Hematopoietic multipotent progenitor cell (in vitro differentiated cells): ENCODE measurements around the gene RAE1. TPM values are rescaled to one million over a fixed set of nuclear protein-coding genes. Genes with fewer than 3 reads are reported as not detected.

Experiments
- DNase-seq, 3 donors: peaks; one replicate each; pipeline ENCODE4 v3.0.0-alpha.2; 2011 to 2015; ENCODE audit warnings: low read depth in 2 of 3, low spot score in 2 of 3
- total RNA-seq: library from RNA; depleted of rRNA; stranded (reverse); fragments of >200 nt; gene quantifications from one replicate; pipeline ENCODE4 v1.2.3, GENCODE V29; 2012

RAE1 gene
- total RNA-seq, 1 donor = 22.4 TPM

DNA sequence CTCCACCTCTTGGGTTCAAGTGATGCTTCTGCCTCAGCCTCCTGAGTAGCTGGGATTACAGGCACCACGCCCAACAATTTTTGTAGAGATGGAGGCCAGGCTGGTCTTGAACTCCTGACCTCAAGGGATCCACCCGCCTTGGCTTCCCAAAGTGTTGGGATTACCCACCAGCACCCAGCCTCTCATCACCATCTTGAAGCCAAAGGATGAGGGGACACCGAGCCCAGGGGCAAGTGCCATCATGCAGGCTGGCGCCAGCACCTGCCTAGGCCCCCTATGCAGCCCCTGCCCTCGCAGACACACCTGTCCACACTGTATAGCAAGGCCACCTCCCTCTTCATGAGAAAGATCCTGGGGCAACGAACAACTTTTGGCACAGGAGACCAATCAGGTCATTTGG is 34.9 kb downstream of the RAE1 start:
- no peak for DNase-seq

DNA sequence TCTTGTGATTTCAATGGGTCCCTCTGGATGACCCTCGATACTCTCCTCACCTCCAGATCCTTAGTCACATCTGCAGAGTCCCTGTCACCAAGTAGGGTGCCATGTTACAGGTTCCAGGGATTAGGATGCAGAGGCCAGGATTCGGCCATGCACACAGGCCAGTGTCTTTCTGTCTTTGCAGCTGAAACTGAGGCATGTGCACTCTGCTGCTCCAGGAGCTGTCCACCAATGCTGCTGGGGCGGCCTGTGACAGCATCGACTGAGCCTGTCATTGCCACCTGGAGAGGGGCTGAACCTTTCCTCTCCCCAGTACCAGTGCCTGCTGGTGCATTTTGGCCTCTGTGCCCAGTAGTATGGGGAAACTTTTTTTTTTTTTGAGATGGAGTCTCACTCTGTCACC is 35.7 kb downstream of the RAE1 start:
- DNase-seq = no peak

DNA sequence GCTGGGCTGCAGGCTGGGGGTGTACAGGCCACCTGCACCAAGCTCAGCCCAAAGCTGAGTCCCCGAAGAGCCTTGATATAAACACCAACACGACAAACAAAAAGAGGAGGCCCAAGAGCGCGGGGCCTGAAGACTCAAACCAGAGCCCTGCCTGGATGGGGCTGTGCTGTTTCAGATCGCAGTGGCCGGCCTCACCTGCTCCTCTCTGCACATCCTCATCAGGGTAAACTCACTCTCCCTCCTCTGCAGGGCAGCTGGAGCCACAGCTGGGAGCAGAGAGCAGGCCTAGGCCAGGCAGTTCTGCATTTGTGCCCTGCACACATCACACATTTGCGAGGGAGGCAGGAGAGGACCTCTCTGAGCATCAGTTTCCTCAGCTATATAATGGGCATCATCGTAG is 36.4 kb downstream of the RAE1 start:
- DNase-seq = no peak

DNA sequence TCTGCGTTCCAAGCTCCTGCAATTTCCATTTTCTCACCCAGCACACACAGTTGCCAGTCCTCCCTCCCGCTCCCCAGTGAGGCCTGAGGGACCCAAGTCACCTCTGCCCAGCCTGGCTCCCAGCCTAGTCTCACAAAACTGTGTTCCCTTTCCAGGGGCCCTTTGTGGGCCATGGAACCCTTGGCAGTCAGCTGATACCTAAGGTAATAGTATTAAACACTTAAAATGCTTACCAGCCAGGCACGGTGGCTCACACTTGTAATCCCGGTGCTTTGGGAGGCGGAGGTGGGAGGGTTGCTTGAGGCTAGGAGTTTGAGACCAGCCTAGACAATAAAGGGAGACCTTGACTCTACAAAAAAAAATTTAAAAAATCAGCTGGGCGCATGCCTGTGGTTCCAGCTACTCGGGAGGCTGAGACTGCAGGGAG is 36.9 kb downstream of the RAE1 start:
- no peak for DNase-seq

DNA sequence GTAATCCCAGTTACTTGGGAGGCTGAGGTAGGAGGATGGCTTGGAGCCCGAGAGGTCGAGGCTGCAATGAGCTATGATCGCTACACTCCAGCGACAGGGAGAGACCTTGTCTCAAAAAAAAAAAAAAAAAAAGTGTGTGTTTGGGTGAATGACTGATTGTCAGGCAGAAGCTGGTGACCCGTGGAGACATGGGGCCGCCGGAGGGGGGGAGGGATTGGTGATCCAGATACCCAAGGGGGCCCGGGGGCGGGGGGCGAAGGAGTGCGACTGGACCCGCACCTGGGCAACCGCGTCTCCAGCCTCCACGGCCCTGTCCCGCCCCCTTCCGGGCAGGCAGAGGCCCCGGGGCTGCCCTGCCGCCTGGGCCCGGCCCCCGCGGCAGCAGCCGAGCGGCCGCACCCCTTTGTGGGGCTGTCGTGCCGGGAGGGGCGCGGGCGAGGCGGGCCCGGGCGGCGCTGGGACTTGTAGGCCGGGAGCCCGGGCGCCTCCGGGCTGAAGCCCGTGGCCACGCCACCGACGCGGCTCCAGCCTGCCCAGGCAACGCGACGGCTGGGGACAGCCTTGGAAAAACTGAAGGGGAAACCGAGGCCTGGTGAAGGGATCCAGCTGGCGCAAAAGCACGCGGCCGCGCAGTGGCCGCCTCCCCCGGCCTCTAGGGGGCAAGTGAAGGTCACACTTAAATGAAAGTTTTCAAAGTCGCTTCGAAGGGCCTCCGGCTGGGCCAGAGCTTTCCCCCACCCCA is 38.1 kb downstream of the RAE1 start:
- peak in 2 of 3 donors; percentile 53 to 57 for DNase-seq

DNA sequence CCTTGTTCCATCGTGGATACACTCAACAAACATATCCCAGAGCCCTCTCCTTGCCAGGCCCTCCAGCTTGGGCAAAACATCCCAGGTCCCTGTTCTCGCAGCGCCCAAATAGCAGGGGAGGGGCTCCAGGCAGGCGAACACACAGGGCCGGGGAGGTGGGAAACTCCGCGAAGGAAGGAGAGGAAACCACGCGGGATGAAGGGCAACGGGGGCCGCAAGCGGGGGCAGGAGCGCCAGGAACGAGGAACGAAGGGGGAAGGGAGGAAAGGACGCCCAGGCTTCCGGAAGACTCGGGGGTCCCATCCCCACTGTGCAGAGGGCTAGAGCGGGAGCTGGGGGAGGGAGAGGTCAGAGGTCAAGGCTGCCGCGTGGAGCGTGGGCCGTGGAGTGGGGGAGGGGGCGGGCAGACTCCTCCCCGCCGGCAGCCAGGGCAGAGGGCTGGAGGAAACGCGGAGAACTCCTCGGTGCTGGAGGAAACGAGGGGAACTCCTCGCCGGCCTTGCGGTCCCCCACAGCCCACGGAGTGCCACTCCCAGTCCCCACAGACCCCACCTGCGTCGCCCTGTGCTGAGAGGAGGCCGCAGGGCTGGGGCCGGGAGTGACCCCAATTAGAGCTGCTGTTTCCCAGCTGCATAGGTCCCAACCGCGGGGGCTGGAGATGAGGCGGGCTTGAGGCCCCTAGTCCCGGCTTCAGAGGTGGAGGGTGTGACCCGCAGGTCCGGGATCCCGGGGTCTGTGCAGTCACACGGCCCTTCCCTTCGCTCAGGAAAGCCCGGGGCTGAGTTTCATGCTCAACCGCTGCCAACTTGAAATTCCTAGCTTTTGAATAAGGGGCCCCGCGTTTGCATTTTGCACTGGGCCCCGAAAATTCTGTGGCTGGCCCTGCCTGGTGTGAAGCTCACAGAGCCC is 38.9 kb downstream of the RAE1 start:
- DNase-seq = peak in 2 of 3 donors; percentile 51 to 67

DNA sequence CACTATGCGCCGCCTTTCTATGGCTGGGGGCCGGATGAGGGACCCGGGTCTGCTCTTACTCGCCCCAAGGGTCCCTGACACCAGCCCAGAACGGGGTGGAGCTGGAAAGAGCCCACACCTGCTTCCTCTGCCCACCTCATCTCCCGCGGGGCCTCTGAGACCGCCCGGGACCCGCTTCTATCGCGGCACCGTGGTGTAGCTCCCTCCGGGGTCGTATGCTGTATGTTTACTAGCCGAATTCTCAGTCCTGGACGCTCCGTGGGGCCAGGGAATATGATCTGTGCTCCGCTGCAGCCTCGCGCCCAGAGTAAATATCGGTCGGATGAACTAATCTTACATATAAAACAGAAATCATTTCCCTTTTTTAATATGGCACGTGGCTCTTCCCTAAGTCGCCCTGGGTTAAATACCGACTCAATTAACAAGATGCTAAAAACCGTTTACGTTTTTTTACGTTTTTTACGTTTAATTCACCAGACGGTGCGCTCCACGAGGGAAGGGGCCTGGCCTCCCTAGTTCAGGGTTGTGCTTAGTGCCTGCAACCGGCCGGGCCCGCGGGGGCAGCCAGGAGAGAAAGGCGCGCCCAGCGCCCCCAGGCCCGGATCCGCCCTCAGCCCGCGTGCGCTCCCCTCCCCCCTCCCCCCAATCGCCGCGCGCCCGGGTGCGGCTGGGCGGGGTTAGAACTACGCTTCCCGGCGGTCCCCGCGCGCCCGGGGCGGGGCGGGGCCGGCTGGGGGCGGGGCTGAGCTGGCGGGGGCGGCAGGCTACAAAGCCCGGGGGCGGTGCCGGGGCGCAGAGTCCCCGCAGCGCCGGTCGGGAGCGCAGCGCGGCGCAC is 39.8 kb downstream of the RAE1 start, which contains the start of gene RBM38:
Gene RBM38 (plus strand): TSS at position 793 of the 835 bp plus-strand sequence. CDS start 186 bp downstream, outside the sequence.
- DNase-seq = peak; percentile 56 to 68 (median 59)

DNA sequence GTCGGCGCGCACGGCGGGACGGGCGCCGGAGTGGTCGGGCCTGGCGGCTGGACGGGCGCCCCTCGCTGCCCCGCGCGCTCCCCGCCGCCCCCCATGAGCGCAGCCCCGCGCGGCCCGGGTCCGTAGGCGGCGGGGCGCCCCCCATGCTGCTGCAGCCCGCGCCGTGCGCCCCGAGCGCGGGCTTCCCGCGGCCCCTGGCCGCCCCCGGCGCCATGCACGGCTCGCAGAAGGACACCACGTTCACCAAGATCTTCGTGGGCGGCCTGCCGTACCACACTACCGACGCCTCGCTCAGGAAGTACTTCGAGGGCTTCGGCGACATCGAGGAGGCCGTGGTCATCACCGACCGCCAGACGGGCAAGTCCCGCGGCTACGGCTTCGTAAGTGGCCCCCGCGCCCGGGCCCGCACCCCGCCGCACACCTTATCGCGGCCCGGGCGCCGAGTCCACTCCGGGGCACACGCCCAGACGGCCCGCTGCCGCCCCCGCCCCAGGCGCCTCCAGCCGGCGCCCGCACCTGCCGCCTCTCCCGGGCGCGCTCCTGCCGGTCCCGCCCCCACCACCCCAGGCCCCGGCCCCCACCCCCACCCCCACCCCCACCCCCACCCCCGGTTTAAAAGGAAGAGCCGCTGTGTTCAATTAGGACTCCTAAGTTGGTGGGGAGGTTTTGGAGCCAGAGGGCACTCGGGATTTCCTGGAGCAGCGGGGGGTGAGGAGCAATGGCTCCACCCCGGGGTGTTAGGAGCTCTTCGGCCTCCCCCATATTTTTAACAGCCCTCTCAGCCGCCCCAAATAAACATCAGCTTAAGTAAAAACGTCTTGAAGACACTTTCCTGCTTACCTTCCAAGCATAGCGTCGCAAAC is 40.6 kb downstream of the RAE1 start:
- no peak for DNase-seq

DNA sequence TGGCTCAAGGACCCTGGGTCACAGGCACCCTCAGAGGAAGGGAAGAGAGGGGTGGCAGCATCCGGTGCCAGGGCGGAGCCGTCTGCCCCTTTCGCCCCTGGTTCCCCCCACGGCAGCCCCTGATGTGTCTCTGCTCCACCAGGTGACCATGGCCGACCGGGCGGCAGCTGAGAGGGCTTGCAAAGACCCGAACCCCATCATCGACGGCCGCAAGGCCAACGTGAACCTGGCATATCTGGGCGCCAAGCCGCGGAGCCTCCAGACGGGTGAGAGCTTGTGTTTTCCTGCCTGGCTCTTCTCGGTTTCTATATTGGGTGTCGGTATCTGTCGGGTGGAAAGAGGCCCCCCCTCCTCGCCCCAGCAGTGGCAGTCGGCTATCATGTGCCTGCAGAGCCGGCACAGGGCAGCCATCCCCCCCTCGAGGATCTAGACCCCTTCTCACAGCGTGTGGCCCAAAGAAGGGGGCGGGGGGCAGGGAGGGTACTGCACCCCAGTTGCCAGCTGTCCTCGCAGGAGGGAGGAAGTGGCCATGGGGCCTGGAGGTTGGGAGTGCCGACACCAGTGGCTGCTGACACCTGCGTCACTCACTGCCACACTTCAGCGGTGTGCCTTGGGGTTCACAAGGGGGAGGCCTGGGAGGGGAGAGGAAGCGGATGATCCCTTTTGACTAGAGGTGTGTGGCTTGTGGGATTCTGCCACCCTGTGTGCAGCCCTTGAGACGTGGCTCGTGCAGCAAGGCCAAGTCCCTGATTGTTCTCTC is 41.6 kb downstream of the RAE1 start:
- peak; percentile 59 to 78 (median 68) for DNase-seq

DNA sequence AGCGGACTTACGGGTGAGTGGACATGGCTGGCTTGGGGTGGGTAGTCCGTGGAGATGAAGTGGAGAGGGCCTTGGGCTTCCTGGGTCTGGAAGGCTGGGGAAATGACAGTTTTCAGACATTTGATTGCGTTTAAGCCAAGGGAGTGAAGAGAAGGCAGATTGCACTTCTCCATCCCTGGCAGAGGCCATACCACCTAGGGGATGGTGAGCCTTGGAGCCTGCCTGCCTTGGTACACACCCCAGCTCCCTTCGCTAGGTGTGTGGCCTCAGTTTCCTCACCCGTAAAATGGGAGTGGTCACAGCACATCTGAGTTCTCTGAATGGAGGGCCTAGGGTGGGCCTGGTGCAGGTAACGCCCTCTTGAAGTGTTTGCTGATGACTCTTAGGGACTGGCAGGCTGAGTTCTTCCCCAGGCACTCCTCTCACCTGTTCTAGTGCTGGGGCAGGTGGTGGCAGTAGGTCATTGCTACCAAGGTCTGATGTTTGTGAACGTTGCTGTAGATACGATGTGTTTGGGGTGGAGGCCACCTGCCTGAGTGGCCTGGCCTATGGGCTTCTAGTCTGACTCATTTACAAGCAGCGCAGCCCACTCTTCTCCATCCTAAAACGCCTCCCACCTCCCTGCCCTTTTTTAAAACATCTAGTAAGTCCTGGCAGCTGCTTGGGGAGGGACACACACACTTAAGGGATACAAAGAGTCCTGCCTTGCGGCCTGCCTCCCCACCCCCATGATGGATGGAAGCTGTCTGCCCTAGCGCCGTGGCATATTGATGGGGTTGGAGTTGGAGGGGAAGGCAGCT is 42.5 kb downstream of the RAE1 start:
- no peak for DNase-seq

DNA sequence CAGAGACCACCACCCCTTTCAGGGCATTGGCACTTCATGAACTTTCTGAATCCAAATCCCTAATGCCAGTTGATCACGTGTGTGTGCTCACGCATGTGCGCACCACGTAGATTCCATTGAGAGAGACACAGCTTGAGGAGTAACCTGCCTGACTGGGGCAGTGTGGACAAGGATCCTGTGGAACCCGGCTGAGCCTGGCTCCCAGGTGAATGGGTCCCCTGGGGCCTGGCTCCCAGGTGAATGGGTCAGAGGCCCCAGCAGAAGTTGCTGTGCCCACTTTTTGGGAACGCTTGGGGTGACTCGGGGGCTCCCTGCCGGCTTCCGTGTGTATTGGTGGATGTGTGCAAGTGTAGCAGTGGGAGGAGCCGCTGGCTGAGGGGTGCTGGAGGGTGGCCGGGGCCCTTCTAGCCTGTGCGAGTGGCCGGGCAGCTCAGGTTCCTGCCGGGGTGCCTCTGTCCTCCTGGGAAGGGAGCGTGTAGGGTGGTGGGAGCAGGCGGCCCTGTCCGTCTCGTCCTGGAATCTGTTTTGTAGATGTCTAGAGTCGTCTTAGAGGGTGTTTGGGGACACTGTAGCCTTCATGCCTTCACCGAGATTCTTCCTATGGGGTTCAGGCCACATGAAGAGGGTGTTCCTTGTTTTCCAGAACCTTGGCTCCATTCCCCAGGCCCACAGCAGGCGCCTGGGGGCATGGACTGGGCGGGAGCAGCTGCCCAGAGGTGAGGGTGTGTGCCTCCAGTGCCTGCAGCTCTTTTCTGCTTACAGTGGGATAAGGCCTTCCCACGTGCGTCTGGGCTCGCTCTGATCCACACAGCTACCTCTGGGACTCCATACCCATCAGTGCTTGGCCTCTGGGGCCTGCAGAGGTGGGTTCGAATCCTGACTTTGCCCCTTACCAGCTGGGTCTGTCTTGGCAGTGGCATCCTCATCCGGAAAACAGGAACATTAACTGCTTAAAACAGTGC is 43.3 kb downstream of the RAE1 start:
- DNase-seq = no peak

DNA sequence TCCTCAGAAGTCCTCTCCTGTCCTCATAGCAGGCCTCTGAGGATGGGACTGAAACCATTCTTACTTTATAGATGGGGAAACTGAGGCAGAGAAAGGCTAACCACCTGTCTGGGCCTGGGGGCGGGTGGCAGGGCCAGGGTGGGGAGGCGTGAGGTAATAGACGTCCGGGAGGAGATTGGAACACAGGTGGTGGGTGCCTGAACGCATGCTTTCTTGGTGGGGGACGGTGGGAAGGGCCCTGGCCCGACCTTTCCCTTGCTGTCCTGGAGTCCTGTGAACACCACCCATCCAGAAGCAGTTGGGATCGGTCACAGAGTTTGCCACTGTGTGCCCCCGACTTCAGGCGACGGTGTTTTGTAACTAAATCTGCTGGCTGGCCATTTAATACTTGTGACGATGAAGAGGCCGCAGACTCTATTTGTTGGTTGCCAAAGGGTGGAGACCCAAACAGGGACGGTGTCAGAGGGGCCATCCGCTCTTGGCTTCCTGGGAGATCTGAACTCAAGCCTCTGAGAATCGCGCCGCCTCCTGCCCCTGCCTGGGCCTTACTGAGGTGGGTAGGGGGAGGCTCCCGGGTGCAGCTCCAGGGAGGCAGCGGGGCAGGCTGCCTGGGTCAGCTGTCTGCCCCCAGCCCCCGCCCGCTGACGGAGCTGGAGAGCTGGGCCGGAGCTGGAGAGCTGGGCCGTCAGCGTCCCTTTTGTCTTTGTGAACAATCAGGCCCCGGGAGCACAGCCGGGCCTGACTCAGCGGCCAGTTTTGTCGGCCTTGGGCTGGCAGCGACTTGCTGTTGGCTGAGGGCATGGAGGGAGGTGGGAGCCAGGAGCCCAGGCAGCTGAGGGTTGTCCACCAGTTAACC is 44.3 kb downstream of the RAE1 start:
- DNase-seq = no peak

DNA sequence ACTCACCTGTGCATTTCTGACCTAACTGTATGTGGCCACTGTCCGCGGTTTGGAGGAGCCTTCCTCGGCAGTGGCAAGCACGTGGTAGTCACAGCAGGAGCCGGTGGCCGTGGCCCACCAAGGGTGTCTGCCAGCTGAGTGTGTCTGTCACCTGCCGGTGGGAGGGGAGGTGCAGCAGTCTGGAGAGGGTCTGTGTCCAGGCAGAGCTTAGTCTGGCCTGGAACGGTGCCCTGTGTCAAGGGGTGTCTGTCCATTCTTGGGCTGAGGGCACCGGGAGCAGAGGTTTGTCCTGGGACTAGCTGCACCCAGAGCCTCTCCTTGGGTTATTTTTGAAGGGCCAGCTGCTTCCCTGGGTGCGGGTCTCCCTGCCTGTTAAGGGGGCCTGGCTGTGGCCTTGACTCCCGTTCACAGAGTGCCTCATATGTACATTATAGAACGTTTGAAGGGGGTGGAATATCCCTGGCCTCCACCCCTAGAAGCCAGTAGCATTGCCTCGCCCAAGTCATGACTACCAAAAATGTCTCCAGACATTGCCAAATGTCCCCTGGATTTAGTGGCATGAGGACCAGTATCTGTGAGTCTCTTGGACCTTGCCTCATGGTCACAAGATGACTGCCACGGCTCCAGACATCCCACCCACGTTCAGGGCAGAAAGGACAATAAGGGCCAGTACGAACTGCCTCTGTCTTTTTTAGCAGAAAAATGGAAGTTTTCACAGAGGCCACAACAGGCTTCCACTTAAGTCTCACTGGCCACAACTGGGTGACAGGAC is 45.3 kb downstream of the RAE1 start:
- no peak for DNase-seq

DNA sequence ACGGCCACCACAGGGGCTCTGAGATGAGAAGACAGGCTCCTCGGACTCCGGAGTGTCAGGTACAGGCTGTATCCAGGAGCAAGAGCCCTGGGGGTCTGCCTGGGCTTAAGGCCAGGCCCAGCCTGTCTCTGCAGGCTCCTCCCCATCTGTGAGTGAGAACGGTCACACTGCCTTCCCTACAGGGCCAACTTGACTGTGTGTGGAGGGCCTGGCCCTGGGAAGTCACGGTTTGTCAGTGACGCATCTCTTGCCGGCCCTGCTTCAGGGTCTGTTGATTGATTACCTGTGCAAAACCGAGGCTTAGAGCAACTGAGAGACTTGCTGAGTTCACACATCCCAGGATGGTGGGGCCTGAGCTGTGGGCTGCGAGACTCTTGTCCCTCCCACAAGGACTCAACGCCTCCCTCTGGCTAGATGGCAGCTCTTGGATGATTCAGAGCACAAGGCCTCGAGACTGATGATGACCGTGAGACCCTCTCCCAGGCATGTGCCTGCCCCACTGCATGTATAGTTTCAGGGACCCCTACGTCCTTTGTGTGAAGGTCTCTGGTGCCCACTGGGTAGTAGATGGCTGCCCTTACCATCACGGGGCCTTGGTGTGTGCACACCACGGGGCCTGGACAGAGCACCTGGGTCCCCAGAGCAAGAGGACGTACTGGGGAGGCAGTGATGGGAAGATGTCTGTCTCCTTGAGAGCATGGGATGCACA is 46.1 kb downstream of the RAE1 start:
- DNase-seq = no peak

DNA sequence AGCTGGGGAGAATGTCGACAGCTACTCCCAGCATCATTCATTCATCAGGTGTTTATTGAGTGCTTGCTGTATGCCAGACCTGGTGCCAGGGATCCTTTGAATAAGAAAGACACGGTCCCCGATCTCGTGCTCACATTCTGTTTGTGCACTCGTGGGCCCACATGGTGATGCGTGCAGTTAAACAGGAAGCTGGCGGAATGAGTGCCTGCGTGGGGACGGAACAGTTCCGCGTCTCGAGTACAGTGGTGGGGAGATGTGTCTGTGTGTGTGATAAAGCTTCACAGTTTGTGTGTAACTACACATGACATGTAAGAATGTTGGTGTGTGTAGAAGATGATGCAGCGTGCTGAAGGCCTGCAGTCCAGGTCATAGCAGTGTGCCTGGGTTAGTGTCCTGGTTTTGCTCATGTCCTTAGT is 46.6 kb downstream of the RAE1 start:
- DNase-seq = peak; percentile 56 to 57 (median 57)
